Upper lobe of left lung (tissue), 6 donors: ENCODE measurements around the gene WNT11. TPM values are rescaled to one million over a fixed set of nuclear protein-coding genes. Genes with fewer than 3 reads are reported as not detected.

Experiments
- ATAC-seq, 2 donors: fragments of 200-7000 bp; cut with Tn5 transposase; one replicate each; pipeline ENCODE4 v1.9.1; 2022; ENCODE audit warnings: mild to moderate bottlenecking in 2 of 2, moderate library complexity in 2 of 2; ENCODE audit not compliant: low FRiP score in 2 of 2
- DNase-seq, 2 donors: peaks; one replicate each; pipeline ENCODE4 v3.0.0-alpha.2; 2019 to 2020
- H3K27ac ChIP-seq, 4 donors: fragments of 200-600 bp; sonication (generic); one replicate each; pipeline ENCODE4 v1.5.1; 2016 to 2019
- H3K27me3 ChIP-seq, 4 donors: fragments of 200-600 bp; sonication (generic); one replicate each; pipeline ENCODE4 v1.5.1; 2017 to 2019
- H3K36me3 ChIP-seq, 4 donors: fragments of 200-600 bp; sonication (generic); one replicate each; pipeline ENCODE4 v1.5.1; 2016 to 2019
- H3K4me1 ChIP-seq, 4 donors: fragments of 200-600 bp; sonication (generic); one replicate each; pipeline ENCODE4 v1.5.1; 2018 to 2019
- H3K4me3 ChIP-seq, 4 donors: fragments of 200-600 bp; sonication (generic); one replicate each; pipeline ENCODE4 v1.5.1; 2017 to 2019; ENCODE audit warnings: mild to moderate bottlenecking in 2 of 4, moderate library complexity in 1 of 4
- H3K9me3 ChIP-seq, 4 donors: fragments of 200-600 bp; sonication (generic); one replicate each; pipeline ENCODE4 v1.5.1; 2018 to 2019
- EP300 ChIP-seq, 4 donors: sonication (generic); formaldehyde crosslinking; IDR thresholded peaks; one replicate each; pipeline ENCODE4 v1.5.1; 2017; ENCODE audit warnings: antibody characterized with exemption in 4 of 4, control low read depth in 2 of 4
- POLR2A ChIP-seq, 4 donors: fragments of 450-650 bp; IDR thresholded peaks; one replicate each; pipeline ENCODE4 v1.5.1; 2016 to 2017; ENCODE audit warnings: antibody characterized with exemption in 4 of 4, mild to moderate bottlenecking in 2 of 4
- POLR2AphosphoS5 ChIP-seq, 2 donors: sonication (generic); formaldehyde crosslinking; IDR thresholded peaks; one replicate each; pipeline ENCODE4 v1.5.1; 2017; ENCODE audit warnings: antibody characterized with exemption in 2 of 2
- WGBS, 2 donors: methylation state at CpG; one replicate each; pipeline ENCODE4 v1.1.5; 2017 to 2018; 5-methylcytosine and 5-hydroxymethylcytosine counted together
- total RNA-seq, 6 donors: library from RNA; depleted of rRNA in 4 of 6; stranded (reverse); fragments of >200 nt in 4 of 6; gene quantifications; one replicate each; pipeline versions ENCODE4 v1.1.0 to v1.2.1, GENCODE V29; 2016 to 2021
- TF ChIP-seq, protein P1 (sequence below), 6 experiments: fragments of 450-650 bp in 4 of 6; fragments of 200-600 bp in 2 of 6; sonication (generic) in 2 of 6; IDR thresholded peaks; one replicate each; pipeline ENCODE4 v1.5.1; 2016 to 2019; ENCODE audit warnings: antibody characterized with exemption in 6 of 6
- donor health status: DM: no; HTN: no; CAD: no; lungs with moderate emphysema.
- donor health status: DM: no; HTN: yes; CAD: no; lungs with severe emphysema.

WNT11 gene
- total RNA-seq, 6 donors from 2014 or later, result 1.7 to 12.9 (median 4.1) TPM

DNA sequence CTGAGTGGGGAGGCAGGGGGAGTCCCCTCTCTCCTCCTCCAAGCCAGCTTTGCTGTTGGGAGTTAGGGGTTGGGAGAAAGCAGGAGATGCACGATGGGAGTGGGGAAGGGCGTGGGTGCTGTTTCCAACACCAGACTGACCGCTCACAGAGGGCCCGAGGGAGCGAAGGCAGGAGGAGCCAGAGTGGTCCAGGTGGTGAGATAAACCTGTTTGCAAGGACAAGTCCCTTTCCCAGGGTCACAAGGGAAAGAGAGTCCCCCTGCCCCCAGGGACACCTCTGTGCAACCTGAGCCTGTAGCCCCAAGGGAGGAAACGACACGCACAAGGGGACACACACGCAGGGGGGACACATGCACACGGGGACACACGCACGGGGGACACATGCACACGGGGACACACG is 42.2 kb downstream of the WNT11 start:
- H3K27me3 ChIP-seq, result no peaks in the 10 kb centered on the region
- ATAC-seq (no peak), DNase-seq (no peak)
- WGBS, 2 donors, result 84 to 87% methylated on average over 9 to 11 of the region's 13 CpGs
- no peak overlapping the region for H3K27ac ChIP-seq
- H3K4me1 ChIP-seq, result peaks cover 7 to 13% (median 8%) of the 10 kb centered on the region in 4 donors
- no peak overlapping the region for H3K4me3 ChIP-seq
- TF ChIP-seq POLR2A (IDR thresholded peaks at IDR 0.05), result no peak
- TF ChIP-seq EP300 (IDR thresholded peaks at IDR 0.05), result no peak
- no peak for TF ChIP-seq POLR2AphosphoS5 (IDR thresholded peaks at IDR 0.05)
- H3K36me3 ChIP-seq, result no peaks in the 10 kb centered on the region
- no peaks in the 10 kb centered on the region for H3K9me3 ChIP-seq

DNA sequence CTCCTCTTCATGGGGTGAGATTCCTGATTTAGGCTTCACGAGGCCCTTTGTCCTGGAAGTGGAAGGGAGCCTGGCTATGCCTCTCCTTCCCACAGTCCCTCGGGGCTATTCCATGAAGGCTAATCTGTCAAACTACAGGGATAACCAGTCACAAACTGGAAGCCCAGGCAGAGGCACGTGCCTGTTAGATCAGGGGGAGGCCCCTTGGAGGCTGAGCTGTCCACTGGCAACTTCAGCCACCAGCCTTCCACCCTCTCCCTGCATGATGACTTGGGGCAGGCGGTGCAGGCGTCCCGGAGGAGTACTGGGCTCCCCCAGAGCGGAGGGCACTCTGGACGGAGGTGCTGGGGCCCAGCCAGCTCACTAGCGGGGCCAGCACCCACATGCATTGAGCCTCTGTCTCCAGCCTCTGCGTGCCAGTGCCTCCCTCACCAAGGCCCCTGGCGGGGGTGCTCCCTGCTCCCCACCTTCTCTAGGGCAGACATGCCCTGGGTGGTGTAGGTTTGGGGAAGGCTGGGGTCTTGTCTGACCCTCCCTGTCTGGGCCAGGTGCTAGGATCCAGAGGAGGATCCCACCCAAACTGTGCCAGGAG is 42.9 kb downstream of the WNT11 start:
- TF ChIP-seq, protein P1, sequence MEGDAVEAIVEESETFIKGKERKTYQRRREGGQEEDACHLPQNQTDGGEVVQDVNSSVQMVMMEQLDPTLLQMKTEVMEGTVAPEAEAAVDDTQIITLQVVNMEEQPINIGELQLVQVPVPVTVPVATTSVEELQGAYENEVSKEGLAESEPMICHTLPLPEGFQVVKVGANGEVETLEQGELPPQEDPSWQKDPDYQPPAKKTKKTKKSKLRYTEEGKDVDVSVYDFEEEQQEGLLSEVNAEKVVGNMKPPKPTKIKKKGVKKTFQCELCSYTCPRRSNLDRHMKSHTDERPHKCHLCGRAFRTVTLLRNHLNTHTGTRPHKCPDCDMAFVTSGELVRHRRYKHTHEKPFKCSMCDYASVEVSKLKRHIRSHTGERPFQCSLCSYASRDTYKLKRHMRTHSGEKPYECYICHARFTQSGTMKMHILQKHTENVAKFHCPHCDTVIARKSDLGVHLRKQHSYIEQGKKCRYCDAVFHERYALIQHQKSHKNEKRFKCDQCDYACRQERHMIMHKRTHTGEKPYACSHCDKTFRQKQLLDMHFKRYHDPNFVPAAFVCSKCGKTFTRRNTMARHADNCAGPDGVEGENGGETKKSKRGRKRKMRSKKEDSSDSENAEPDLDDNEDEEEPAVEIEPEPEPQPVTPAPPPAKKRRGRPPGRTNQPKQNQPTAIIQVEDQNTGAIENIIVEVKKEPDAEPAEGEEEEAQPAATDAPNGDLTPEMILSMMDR (IDR thresholded peaks at IDR 0.05), result no peak
- TF ChIP-seq POLR2A (IDR thresholded peaks at IDR 0.05) (no peak), EP300 (IDR thresholded peaks at IDR 0.05) (no peak), POLR2AphosphoS5 (IDR thresholded peaks at IDR 0.05) (no peak)
- H3K9me3 ChIP-seq, result no peaks in the 10 kb centered on the region
- no peak overlapping the region for H3K4me3 ChIP-seq
- WGBS, 2 donors, result 92 to 93% methylated on average over 2 to 10 of the region's 11 CpGs
- H3K4me1 ChIP-seq, result peaks cover 7 to 13% (median 8%) of the 10 kb centered on the region in 4 donors
- ATAC-seq (no peak), DNase-seq (peak in 1 of 2 donors; percentile 66)
- no peaks in the 10 kb centered on the region for H3K27me3 ChIP-seq
- no peak overlapping the region for H3K27ac ChIP-seq
- no peaks in the 10 kb centered on the region for H3K36me3 ChIP-seq

GRCh38 chr11:76162336-76163288 is 43.7 kb downstream of the WNT11 start:
- Histone ChIP-seq H3K4me3 (no peak overlapping the region), H3K9me3 (no peaks in the 10 kb centered on the region), H3K27me3 (no peaks in the 10 kb centered on the region), H3K36me3 (no peaks in the 10 kb centered on the region), H3K27ac (no peak overlapping the region), H3K4me1 (peaks cover 7 to 13% (median 8%) of the 10 kb centered on the region in 4 donors)
- ATAC-seq (no peak), DNase-seq (no peak)
- WGBS, 2 donors, result 87 to 92% methylated on average over 12 to 15 of the region's 15 CpGs
- TF ChIP-seq EP300 (IDR thresholded peaks at IDR 0.05), result no peak

DNA sequence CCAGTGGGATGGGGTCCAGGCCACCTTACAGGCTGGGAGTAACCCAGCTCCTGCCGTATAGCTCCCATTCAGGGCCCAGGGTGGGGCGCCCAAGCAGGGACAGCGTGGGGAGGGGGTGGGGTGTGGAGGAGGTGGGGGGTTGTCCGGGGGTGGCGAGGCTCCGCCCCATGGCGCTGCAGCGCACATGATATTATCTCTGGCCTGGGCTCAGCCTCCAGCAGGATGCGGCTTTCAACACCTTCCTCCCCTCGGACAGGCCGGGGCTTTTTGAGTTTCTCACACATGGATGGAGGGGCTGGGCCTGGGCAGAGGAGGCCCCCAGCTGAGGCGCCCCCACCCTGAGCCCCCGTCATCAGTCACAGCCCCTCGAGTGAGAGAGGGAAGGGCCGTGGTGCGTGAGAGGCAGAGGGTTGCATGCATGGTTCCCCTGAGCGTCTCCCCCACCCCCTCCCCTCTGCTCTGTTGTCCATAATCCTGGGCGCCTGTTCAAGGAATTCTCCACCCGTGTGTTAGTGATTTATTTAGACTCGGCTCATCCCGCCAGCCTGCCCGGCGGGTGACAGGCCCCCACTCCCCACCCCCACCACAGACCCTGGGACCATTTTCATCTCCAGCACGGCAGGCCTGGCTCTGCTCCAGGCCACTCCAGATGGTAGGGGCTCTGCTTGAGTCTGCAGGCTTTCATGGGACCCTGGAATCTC is 44.9 kb downstream of the WNT11 start:
- no peaks in the 10 kb centered on the region for H3K9me3 ChIP-seq
- peaks cover 7 to 13% (median 8%) of the 10 kb centered on the region in 4 donors for H3K4me1 ChIP-seq
- no peaks in the 10 kb centered on the region for H3K27me3 ChIP-seq
- H3K4me3 ChIP-seq, result no peak overlapping the region
- H3K27ac ChIP-seq, result no peak overlapping the region
- TF ChIP-seq POLR2AphosphoS5 (IDR thresholded peaks at IDR 0.05) (no peak), POLR2A (IDR thresholded peaks at IDR 0.05) (no peak), EP300 (IDR thresholded peaks at IDR 0.05) (no peak)
- TF ChIP-seq, protein P1 (IDR thresholded peaks at IDR 0.05), result no peak
- WGBS, 2 donors, result 7 to 42% methylated on average over 3 to 11 of the region's 24 CpGs
- peak in 1 of 2 donors; percentile 70 for DNase-seq
- no peaks in the 10 kb centered on the region for H3K36me3 ChIP-seq
- peak in 1 of 2 donors; percentile 24 for ATAC-seq

- Histone ChIP-seq H3K27me3 (no peaks in the 10 kb centered on the region), H3K9me3 (no peaks in the 10 kb centered on the region), H3K27ac (no peak overlapping the region), H3K36me3 (no peaks in the 10 kb centered on the region), H3K4me1 (peaks cover 7 to 13% (median 8%) of the 10 kb centered on the region in 4 donors), H3K4me3 (no peak overlapping the region)
- WGBS, 2 donors, result 72 to 94% methylated on average over 5 to 8 of the region's 8 CpGs
- ATAC-seq, result no peak
- TF ChIP-seq POLR2A (IDR thresholded peaks at IDR 0.05) (no peak), EP300 (IDR thresholded peaks at IDR 0.05) (no peak), POLR2AphosphoS5 (IDR thresholded peaks at IDR 0.05) (no peak)
- TF ChIP-seq, protein P1 (IDR thresholded peaks at IDR 0.05), result no peak
- no peak for DNase-seq
These were observed 45.4 kb downstream of the WNT11 start for GRCh38 chr11:76160856-76161255.
